Head of caudate nucleus (tissue), 42 donors: ENCODE data around the gene ZNF169.
"Not testable (repeated sequence)": the region's sequence is repeated elsewhere in the genome, so short reads cannot be mapped to it uniquely, and the experiment has no call there.

Experiments
- DNase-seq, 42 donors: peaks; one replicate each; pipeline versions ENCODE4 v3.0.0 to v3.0.0-alpha.2; 2020 to 2021; ENCODE audit warnings: mixed read lengths in 7 of 42
- intact Hi-C: fragments of 100-400 bp; cut with DNase I; formaldehyde crosslinking; loops from one replicate; pipeline ENCODE4 v1.15.0; 2022

The ZNF169 gene

GRCh38 chr9:94259077-94259862, at the start of gene ZNF169:
TSS of gene ZNF169 (plus strand) at chr9:94259298. CDS start at chr9:94278813, 19,515 bp downstream.
- peak; percentile 86 to 97 (median 93) for DNase-seq
- intact Hi-C loops, result no loop called here

- intact Hi-C loops, result no loop called here
- DNase-seq, result no peak
Observed at GRCh38 chr9:94210616-94211603, 48.2 kb upstream of the ZNF169 start.

- intact Hi-C loops, result loop anchor here (2.0 kb wide), 1 partner anchor 147 kb away; no protein-coding TSS in a partner anchor
Observed at GRCh38 chr9:94212091-94212490, 47.0 kb upstream of the ZNF169 start.

GRCh38 chr9:94212531-94212930, 46.6 kb upstream of the ZNF169 start:
- no peak for DNase-seq
- intact Hi-C loops, result loop anchor here (2.0 kb wide), 1 partner anchor 148 kb away; no protein-coding TSS in a partner anchor

More at GRCh38 chr9:94212091-94212490, 47.0 kb upstream of the ZNF169 start:
- DNase-seq, result no peak

GRCh38 chr9:94213511-94214124, 45.5 kb upstream of the ZNF169 start:
- intact Hi-C loops, result loop anchor here (2.0 kb wide), 1 partner anchor 149 kb away; no protein-coding TSS in a partner anchor
- DNase-seq, result peak; percentile 53 to 92 (median 80)

- intact Hi-C loops, result no loop called here
Observed at GRCh38 chr9:94222870-94223269, 36.2 kb upstream of the ZNF169 start.

GRCh38 chr9:94225413-94225812, 33.7 kb upstream of the ZNF169 start:
- DNase-seq, intact Hi-C loops: not testable (repeated sequence)

More at GRCh38 chr9:94222870-94223269, 36.2 kb upstream of the ZNF169 start:
- DNase-seq, result no peak

GRCh38 chr9:94228616-94229015, 30.5 kb upstream of the ZNF169 start:
- no peak for DNase-seq
- intact Hi-C loops, result no loop called here

GRCh38 chr9:94232428-94232827, 26.7 kb upstream of the ZNF169 start:
- intact Hi-C loops, result no loop called here
- no peak for DNase-seq

GRCh38 chr9:94241098-94241497, 18.0 kb upstream of the ZNF169 start:
- DNase-seq, intact Hi-C loops: not testable (repeated sequence)

GRCh38 chr9:94245651-94246050, 13.4 kb upstream of the ZNF169 start:
- DNase-seq, result no peak
- intact Hi-C loops, result no loop called here

GRCh38 chr9:94250456-94250855, 8.6 kb upstream of the ZNF169 start:
- no peak for DNase-seq
- intact Hi-C loops, result no loop called here

- intact Hi-C loops, result no loop called here
- DNase-seq, result no peak
Observed at GRCh38 chr9:94256007-94256406, 3.1 kb upstream of the ZNF169 start.

- DNase-seq, intact Hi-C loops: not testable (repeated sequence)
Observed at GRCh38 chr9:94265626-94266402, 6.7 kb downstream of the ZNF169 start.

GRCh38 chr9:94269264-94269663, 10.2 kb downstream of the ZNF169 start:
- DNase-seq, result no peak
- intact Hi-C loops, result no loop called here

GRCh38 chr9:94270009-94270408, 10.9 kb downstream of the ZNF169 start:
- DNase-seq, result no peak

GRCh38 chr9:94277029-94277428, 17.9 kb downstream of the ZNF169 start:
- intact Hi-C loops, DNase-seq: not testable (repeated sequence)

More at GRCh38 chr9:94270009-94270408, 10.9 kb downstream of the ZNF169 start:
- intact Hi-C loops, result no loop called here

- intact Hi-C loops, result no loop called here
Observed at GRCh38 chr9:94277885-94278536, 18.9 kb downstream of the ZNF169 start.

More at GRCh38 chr9:94277885-94278536, 18.9 kb downstream of the ZNF169 start:
- DNase-seq, result no peak
